ENCODE data around the gene ANKRA2. TPM values are rescaled to one million over a fixed set of nuclear protein-coding genes. Genes with fewer than 3 reads are reported as not detected.

Gene ANKRA2
- total and polyA plus RNA-seq, 9 of the 15 experiments (the other 6 are each of a cell fraction or from before 2014, with no cell fraction given): 7.9 to 28.7 (median 12.8) TPM

- TF ChIP-seq ZBTB43 (CRISPR knock-in tag; IDR thresholded peaks at IDR 0.05): no peak
- TF ChIP-seq ZNF76 (CRISPR knock-in tag; IDR thresholded peaks at IDR 0.05; ENCODE audit: borderline replicate concordance): no peak
Measured at GRCh38 chr5:73552642-73553041, 12.8 kb downstream of the ANKRA2 start (continued).

GRCh38 chr5:73550016-73550415, 15.4 kb downstream of the ANKRA2 start:
- in situ Hi-C loops (cut with MboI): no loop called here
- no peaks in the 10 kb centered on the region for H3K9me1 ChIP-seq (ENCODE audit: control insufficient read depth, insufficient read depth, low read length)
- ATAC-seq (no peak), DNase-seq (ENCODE audit: extremely low read depth in 1 of 4, low spot score in 3 of 4) (no peak), FAIRE-seq (no peak)
- no peak overlapping the region for H3K9ac ChIP-seq (ENCODE audit: insufficient read depth in 1 of 2, low read depth in 2 of 2, low read length in 2 of 2)
- H2AFZ ChIP-seq (ENCODE audit: low read depth, low read length): no peak overlapping the region
- H3K79me2 ChIP-seq (ENCODE audit: control insufficient read depth, insufficient read depth, low read length): no peaks in the 10 kb centered on the region
- H3K4me2 ChIP-seq (ENCODE audit: insufficient read depth, low read length): no peak overlapping the region
- no peaks in the 10 kb centered on the region for H4K20me1 ChIP-seq (replicated peaks; ENCODE audit: control insufficient read depth, insufficient read depth, low read length)
- CTCF ChIA-PET (ENCODE audit: low intra/inter-chr PET ratio): no interaction called here
- H3K27me3 ChIP-seq (ENCODE audit: control insufficient read depth in 2 of 2, insufficient read depth in 2 of 2, low read length in 2 of 2): no peaks in the 10 kb centered on the region
- no peak for TF ChIP-seq RBFOX2 (IDR thresholded peaks at IDR 0.05; ENCODE audit: low read depth, low read length)
- no peak for TF ChIP-seq NR2F6 (CRISPR knock-in tag; IDR thresholded peaks at IDR 0.05)
- TF ChIP-seq RBM15 (IDR thresholded peaks at IDR 0.05; ENCODE audit: insufficient read depth, low read length): no peak
- TF ChIP-seq ZBTB7A (IDR thresholded peaks at IDR 0.05; ENCODE audit: borderline replicate concordance, control insufficient read depth, low read depth, low read length): no peak
- TF ChIP-seq ETV1 (tag; conservative IDR thresholded peaks at IDR 0.05; ENCODE audit: low read depth): no peak
- no peak for TF ChIP-seq ZNF134 (CRISPR knock-in tag; conservative IDR thresholded peaks at IDR 0.05)
- no peak for TF ChIP-seq ARID1B (IDR thresholded peaks at IDR 0.05)
- no peak for TF ChIP-seq NUFIP1 (IDR thresholded peaks at IDR 0.05; ENCODE audit: partially characterized antibody)
- TF ChIP-seq, protein P1, sequence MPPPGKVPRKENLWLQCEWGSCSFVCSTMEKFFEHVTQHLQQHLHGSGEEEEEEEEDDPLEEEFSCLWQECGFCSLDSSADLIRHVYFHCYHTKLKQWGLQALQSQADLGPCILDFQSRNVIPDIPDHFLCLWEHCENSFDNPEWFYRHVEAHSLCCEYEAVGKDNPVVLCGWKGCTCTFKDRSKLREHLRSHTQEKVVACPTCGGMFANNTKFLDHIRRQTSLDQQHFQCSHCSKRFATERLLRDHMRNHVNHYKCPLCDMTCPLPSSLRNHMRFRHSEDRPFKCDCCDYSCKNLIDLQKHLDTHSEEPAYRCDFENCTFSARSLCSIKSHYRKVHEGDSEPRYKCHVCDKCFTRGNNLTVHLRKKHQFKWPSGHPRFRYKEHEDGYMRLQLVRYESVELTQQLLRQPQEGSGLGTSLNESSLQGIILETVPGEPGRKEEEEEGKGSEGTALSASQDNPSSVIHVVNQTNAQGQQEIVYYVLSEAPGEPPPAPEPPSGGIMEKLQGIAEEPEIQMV (tag; conservative IDR thresholded peaks at IDR 0.05; ENCODE audit: low read depth): no peak
- peaks cover 0 to 5% of the 10 kb centered on the region in 2 experiments; a peak in 2 of 5 replicates for H3K4me1 ChIP-seq (replicated peaks in 1 of 2; ENCODE audit: control insufficient read depth in 2 of 2, insufficient read depth in 2 of 2, low read length in 2 of 2)
- H3K4me3 ChIP-seq: no peak overlapping the region
- no TSS peak for BruUV-seq (replicated peaks)
- 35% methylated on average over 1 of the region's 1 CpG for WGBS (ENCODE audit: insufficient coverage, low coverage, missing lambda C conversion rate)
- intact Hi-C loops (cut with micrococcal nuclease): no loop called here
- H3K27ac ChIP-seq (ENCODE audit: extremely low read depth, low read depth, low read length): no peak overlapping the region
- H3K36me3 ChIP-seq (ENCODE audit: control insufficient read depth, insufficient read depth, low read length): peaks cover 14% of the 10 kb centered on the region; the same call in 1 of the 3 replicates
- POLR2A ChIA-PET: no interaction called here
- no peaks in the 10 kb centered on the region for H3K9me3 ChIP-seq (replicated peaks; ENCODE audit: control insufficient read depth, insufficient read depth, low read depth, low read length)
